Fibroblast of upper back skin (primary cell): Measurements from ENCODE around the gene DDAH2.
A peak's percentile ranks its signal among the peaks of the same experiment; 100 is the strongest.

Experiments
- DNase-seq: peaks from one replicate; pipeline ENCODE4 v3.0.0-alpha.2; 2013

DDAH2 gene

GRCh38 chr6:31687860-31688693 lies 41.0 kb downstream of the DDAH2 start:
- DNase-seq = no peak

- no peak for DNase-seq
Observed at GRCh38 chr6:31687321-31687720, 41.8 kb downstream of the DDAH2 start.

GRCh38 chr6:31686483-31686882 lies 42.6 kb downstream of the DDAH2 start:
- no peak for DNase-seq

- no peak for DNase-seq
Observed at GRCh38 chr6:31683591-31683990, 45.5 kb downstream of the DDAH2 start.

GRCh38 chr6:31681135-31681671 lies 47.9 kb downstream of the DDAH2 start:
- peak; percentile 23 for DNase-seq

GRCh38 chr6:31680226-31681134 lies 48.6 kb downstream of the DDAH2 start, which contains the start of gene LY6G5C:
LY6G5C (minus strand) TSS chr6:31681067; CDS start chr6:31680373, 694 bp downstream.
- DNase-seq = peak; percentile 81

- DNase-seq = no peak
Observed at GRCh38 chr6:31677955-31678354, 51.1 kb downstream of the DDAH2 start.
